Activated CD4-positive, alpha-beta T cell treated with anti-CD3 and anti-CD28 coated beads, Interleukin-2, amount 50 U/mL, for 1 hour (primary cell): ENCODE measurements around the gene DHX38.

ENCODE experiments used
- DNase-seq: peaks from one replicate; pipeline ENCODE4 v3.0.0-alpha.2; 2020

DHX38 gene

GRCh38 chr16:72084445-72084844, 9.2 kb upstream of the DHX38 start:
- no peak for DNase-seq

GRCh38 chr16:72085002-72085401, 8.6 kb upstream of the DHX38 start:
- DNase-seq = no peak

GRCh38 chr16:72091217-72091616, 2.4 kb upstream of the DHX38 start:
- no peak for DNase-seq

GRCh38 chr16:72092832-72093447, 707 bp upstream of the DHX38 start:
- no peak for DNase-seq

- DNase-seq = no peak
Observed at GRCh38 chr16:72094266-72094610, 591 bp downstream of the DHX38 start.

- no peak for DNase-seq
Observed at GRCh38 chr16:72098936-72099335, 5.3 kb downstream of the DHX38 start.

- DNase-seq = peak; percentile 36
Observed at GRCh38 chr16:72099377-72099818, 5.8 kb downstream of the DHX38 start.

GRCh38 chr16:72101195-72101594, 7.5 kb downstream of the DHX38 start:
- no peak for DNase-seq

- DNase-seq = no peak
Observed at GRCh38 chr16:72104905-72105304, 11.3 kb downstream of the DHX38 start.

- DNase-seq = no peak
Observed at GRCh38 chr16:72105978-72106377, 12.3 kb downstream of the DHX38 start.

- DNase-seq = no peak
Observed at GRCh38 chr16:72107371-72107770, 13.7 kb downstream of the DHX38 start.

GRCh38 chr16:72108353-72109102, 14.9 kb downstream of the DHX38 start:
- no peak for DNase-seq

GRCh38 chr16:72109300-72109699, 15.7 kb downstream of the DHX38 start:
- DNase-seq = no peak

- DNase-seq = no peak
Observed at GRCh38 chr16:72109966-72110530, 16.4 kb downstream of the DHX38 start.

GRCh38 chr16:72110662-72111615, 17.3 kb downstream of the DHX38 start:
- no peak for DNase-seq

GRCh38 chr16:72111657-72112451, 18.2 kb downstream of the DHX38 start:
- DNase-seq = no peak

- no peak for DNase-seq
Observed at GRCh38 chr16:72112452-72112792, 18.8 kb downstream of the DHX38 start.

GRCh38 chr16:72112906-72113615, 19.4 kb downstream of the DHX38 start:
- DNase-seq = no peak

- no peak for DNase-seq
Observed at GRCh38 chr16:72113616-72113945, 19.9 kb downstream of the DHX38 start.

GRCh38 chr16:72120026-72120425, 26.4 kb downstream of the DHX38 start:
- no peak for DNase-seq

- no peak for DNase-seq
Observed at GRCh38 chr16:72122308-72122707, 28.7 kb downstream of the DHX38 start.

GRCh38 chr16:72122916-72123315, 29.3 kb downstream of the DHX38 start:
- no peak for DNase-seq
